ENCODE data around the gene NT5C1A.

- TF ChIP-seq CTCF (IDR thresholded peaks at IDR 0.05) = no peak
- no peak for TF ChIP-seq POLR2A (IDR thresholded peaks at IDR 0.05)
- no peak for TF ChIP-seq EP300 (IDR thresholded peaks at IDR 0.05)
- no peak for TF ChIP-seq POLR2AphosphoS5 (IDR thresholded peaks at IDR 0.05)
Measured at GRCh38 chr1:39615086-39615673, 56.7 kb downstream of the NT5C1A start.

All from sigmoid colon (tissue), 4 donors.